ENCODE measurements around the gene ODR4.

- TF ChIP-seq YY1 (IDR thresholded peaks at IDR 0.05; ENCODE audit: insufficient read depth, insufficient read length) (no peak), SUZ12 (IDR thresholded peaks at IDR 0.05; ENCODE audit: extremely low read depth, insufficient read depth, insufficient read length) (no peak), ZNF274 (IDR thresholded peaks at IDR 0.05; ENCODE audit: low read depth, low read length) (no peak)
Measured at GRCh38 chr1:186443638-186444037, 68.0 kb downstream of the ODR4 start.
